GM18951 (cell line): Measurements from ENCODE around the gene AUTS2.

ENCODE experiments used
- POLR2A ChIP-seq: IDR thresholded peaks from 4 replicates; pipeline ENCODE4 v1.6.1; 2011; ENCODE audit warnings: mild to moderate bottlenecking; ENCODE audit not compliant: insufficient read length, insufficient read depth; ENCODE audit errors: extremely low read depth
- in situ Hi-C: fragments of 300-500 bp; cut with MboI; formaldehyde crosslinking; loops from one replicate; pipeline ENCODE4 v1.12.0; 2022; ENCODE audit warnings: low sequenced_read_pairs, mixed read lengths, inconsistent platforms; ENCODE audit not compliant: unreplicated experiment

AUTS2 gene

DNA sequence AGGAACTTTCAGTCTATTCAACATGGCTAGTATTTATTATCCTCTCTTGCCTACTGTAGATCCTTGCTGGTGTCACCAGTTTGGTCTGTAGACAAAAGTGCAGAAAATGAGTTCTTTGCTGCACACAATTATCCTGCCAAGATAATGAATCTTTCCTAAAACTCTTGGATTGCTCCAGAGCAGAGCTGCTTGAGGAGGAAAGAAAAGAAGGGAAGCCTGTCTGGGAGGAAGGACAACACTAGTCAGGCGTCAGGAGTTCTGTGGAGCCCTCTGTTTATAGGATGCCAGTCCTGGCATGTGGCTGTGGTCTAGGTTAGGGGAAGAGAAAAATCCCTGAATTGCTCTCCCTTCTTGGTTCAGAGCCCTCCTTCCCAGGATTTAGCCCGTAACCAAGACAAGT, 1103.7 kb downstream of the AUTS2 start:
- in situ Hi-C loops: no loop called here
- no peak for TF ChIP-seq POLR2A

- no peak for TF ChIP-seq POLR2A
- in situ Hi-C loops: no loop called here
These were observed 1105.5 kb downstream of the AUTS2 start for GRCh38 chr7:70703785-70704184.

DNA sequence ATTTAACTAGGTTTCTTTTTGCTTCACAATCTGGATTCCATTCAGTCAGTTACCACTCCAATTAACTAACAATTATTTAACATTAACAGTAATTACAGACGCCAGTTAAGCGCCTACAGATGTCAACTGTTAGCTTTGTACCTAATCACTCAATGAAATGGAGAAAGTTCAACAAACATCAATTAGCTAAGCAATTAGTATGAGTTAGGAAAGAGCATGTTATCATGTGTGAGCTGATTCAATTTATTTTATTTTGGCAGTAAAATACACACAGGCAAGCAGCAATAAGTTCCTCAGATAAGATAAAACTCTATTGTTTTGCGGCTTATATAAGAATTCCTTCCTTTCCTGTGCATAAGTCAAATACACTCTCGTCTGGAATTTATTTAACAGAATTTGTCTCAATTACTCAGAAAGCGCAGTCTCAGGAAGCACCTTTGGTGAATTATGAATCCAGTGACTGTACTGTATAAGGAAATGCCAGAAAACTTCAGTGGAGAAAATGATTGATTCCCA, 1106.6 kb downstream of the AUTS2 start:
- in situ Hi-C loops: no loop called here
- no peak for TF ChIP-seq POLR2A

GRCh38 chr7:70706204-70706603, 1107.9 kb downstream of the AUTS2 start:
- in situ Hi-C loops: no loop called here
- no peak for TF ChIP-seq POLR2A

DNA sequence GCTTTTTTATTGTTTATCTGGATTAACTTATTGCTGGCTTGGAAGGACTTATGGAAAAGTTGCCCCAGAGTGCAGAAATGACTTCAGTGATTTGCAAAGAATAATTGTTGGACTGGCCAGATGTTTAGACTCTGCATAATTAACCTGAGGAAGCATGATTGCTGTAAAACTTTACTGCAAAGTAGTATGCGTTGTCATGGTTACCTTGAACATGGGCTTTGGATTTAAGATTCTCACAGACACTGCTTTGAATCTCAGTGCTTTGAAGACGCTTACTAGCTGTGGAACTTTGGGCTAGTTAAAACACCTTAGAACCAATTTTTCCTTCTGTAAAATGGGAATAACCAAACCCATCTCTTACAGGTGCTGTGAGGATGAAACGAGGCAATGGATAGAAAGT, 1108.4 kb downstream of the AUTS2 start:
- no peak for TF ChIP-seq POLR2A
- in situ Hi-C loops: no loop called here

- TF ChIP-seq POLR2A: no peak
- in situ Hi-C loops: no loop called here
These were observed 1109.6 kb downstream of the AUTS2 start for GRCh38 chr7:70707823-70708243.

- no peak for TF ChIP-seq POLR2A
- in situ Hi-C loops: no loop called here
These were observed 1111.8 kb downstream of the AUTS2 start for GRCh38 chr7:70710011-70710480.

- TF ChIP-seq POLR2A: no peak
- in situ Hi-C loops: no loop called here
These were observed 1112.4 kb downstream of the AUTS2 start for GRCh38 chr7:70710651-70711050.

GRCh38 chr7:70711452-70711851, 1113.2 kb downstream of the AUTS2 start:
- in situ Hi-C loops: no loop called here
- TF ChIP-seq POLR2A: no peak

DNA sequence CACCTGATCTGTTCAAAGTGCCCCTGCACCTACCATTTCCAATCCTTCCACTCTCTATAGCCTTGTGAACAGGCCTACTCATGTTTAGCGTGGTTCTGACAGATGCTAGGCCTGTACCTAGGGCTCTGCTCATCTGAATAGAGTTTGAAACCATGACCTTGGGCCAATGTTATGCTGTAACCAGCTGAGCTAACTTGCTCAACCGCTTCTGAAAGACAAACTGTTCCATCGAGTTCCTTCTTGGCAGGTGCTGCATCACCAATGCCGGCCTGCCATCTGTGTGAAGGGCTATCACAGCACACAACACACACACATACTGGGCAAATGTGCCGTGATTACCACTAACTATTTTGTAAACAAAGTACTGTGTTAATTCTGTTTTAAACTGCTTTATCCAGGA, 1114.7 kb downstream of the AUTS2 start:
- in situ Hi-C loops: no loop called here
- no peak for TF ChIP-seq POLR2A

- in situ Hi-C loops: no loop called here
These were observed 1116.3 kb downstream of the AUTS2 start for GRCh38 chr7:70714506-70715038.

DNA sequence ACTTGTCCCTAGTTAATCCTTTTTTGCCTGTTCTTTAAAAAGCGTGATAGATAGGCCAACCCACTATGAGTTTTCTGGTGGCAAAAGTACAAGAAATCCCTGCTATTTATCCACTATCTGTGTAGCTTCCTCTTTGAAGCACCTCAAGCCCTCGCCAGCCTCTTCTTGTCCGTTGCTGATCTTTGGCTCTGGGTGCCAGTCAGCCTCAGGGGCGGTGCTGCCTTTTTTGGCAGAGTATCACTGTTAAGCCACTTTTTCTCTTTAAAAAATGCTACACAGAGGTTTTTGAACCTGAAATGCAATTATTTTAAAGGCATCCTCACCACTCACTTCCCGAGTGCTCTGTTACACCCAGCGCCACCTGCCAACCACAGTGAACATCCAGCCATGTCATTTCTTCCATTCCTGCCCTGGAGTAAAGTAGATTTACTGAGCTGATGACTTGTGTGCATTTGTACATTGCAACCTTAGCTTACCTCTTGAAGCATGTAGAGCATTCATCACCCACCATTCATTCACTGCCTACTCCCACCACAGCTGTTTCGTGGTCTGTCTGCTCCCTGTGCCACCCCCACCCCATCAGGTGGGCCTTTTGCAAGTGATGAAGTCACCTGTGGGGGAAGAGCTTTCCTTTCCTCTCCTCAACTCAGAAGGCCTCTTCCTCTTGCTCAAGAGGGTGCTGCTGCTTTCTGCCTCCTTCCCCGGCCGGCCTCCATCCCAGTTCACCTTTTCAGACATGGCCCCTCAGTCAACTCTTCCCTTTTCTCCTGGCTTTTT, 1119.5 kb downstream of the AUTS2 start:
- in situ Hi-C loops: no loop called here
- no peak for TF ChIP-seq POLR2A

More at GRCh38 chr7:70714506-70715038, 1116.3 kb downstream of the AUTS2 start:
- TF ChIP-seq POLR2A: no peak

- in situ Hi-C loops: no loop called here
These were observed 1120.8 kb downstream of the AUTS2 start for GRCh38 chr7:70719125-70719524.

GRCh38 chr7:70720191-70720873, 1122.1 kb downstream of the AUTS2 start:
- in situ Hi-C loops: no loop called here
- no peak for TF ChIP-seq POLR2A

More at GRCh38 chr7:70719125-70719524, 1120.8 kb downstream of the AUTS2 start:
- no peak for TF ChIP-seq POLR2A

- in situ Hi-C loops: no loop called here
- TF ChIP-seq POLR2A: no peak
These were observed 1123.2 kb downstream of the AUTS2 start for GRCh38 chr7:70721500-70721899.
